Stimulated activated naive CD4-positive, alpha-beta T cell treated with Interleukin-2 at 50 U/mL for 16 hours (primary cell): ENCODE results near the gene SLC9C2.
"Not testable (repeated sequence)": the region's sequence is repeated elsewhere in the genome, so short reads cannot be mapped to it uniquely, and the experiment has no call there.

ENCODE experiments used
- DNase-seq: peaks from one replicate; lab custom pipeline; 2025; lab: John Stamatoyannopoulos, UW

Gene SLC9C2

DNA sequence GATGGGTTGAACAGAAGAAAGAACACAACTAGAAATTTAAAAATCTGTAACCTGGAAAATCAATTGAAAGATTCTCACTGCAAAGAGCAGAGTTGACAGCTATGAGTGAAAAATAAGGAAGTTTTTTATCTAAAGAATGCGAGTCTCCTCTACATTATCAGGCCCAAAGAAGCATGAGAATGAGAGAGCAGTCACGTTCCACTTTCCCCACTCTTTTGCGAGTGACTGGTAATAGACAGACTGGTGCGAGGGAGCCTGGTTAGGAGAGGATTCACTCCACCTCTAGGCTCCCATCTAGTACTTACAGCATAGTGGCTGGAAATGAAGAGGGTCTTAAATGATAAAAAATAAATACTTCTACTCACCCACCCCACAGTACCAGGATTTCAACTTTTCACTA is 73.8 kb downstream of the SLC9C2 start:
- no peak for DNase-seq

DNA sequence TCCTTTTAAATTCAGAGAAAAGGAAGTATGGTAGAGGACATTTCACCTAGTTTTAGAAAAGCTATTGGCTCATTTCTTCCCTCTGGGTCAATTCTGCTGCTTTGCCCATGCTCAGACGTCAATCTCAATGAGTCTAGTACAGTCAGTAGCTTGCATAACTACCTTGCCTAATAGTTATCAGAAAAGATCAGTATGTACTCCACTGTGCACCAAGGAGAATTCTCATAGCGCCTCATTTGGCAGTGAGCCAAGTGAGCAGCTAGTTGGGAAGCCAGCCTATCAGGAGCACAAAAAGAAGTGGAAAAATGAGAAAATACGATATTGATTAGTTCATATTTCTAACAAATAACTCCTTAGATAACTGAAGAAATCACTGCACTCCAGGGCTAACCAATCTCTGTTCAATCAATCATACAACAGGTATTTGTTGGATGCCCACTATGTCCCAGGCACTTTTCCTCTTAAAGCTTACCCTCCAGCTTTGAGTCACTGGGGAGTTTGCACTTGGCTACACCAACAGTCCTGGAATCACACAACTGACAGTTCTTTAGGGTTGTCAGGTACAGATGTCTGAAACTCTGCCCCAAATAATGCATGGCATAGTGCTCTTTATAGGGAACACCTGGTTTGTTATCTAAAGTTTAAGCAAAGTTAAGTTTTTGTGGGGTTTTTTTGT is 75.6 kb downstream of the SLC9C2 start:
- no peak for DNase-seq

DNA sequence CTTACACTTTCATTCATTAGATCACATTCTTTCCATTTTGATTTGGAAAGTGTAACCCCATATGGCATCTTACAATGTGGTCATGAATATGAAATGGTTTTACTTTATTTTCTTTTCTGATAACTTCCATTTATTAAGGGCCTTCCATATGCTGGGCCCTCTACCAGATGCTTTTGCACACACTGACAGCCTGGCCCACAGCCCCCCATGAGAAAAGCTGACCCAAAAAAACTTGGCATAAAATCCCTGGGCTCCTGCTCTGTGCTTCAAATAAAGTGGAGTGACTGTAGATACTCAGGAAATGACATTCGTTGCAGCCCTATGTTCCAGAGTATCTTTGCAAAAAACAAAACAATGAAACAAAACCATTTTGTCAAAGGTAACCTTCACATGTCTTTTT is 76.9 kb downstream of the SLC9C2 start:
- DNase-seq, result no peak

DNA sequence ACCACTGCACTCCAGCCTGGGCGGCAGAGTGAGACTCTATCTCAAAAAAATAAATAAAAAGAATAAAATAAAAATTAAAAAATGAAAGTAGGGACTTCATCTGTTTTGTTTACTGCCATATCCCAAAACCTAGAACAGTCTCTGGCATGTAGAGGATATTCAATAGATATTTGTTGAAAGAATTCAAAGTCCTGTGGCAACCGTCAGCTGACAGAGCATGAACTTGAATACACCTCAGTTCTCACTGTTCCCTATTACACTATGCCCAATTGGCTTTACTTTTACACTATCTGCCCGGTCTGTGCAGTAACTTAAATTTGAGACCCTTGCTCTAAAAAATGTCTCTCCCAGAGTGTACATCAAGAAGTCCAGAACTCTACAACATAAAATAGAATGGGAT is 79.5 kb downstream of the SLC9C2 start:
- DNase-seq, result no peak

- DNase-seq, result no peak
These were observed 82.1 kb downstream of the SLC9C2 start for GRCh38 chr1:173520799-173521198.

GRCh38 chr1:173514503-173514902 is 88.4 kb downstream of the SLC9C2 start:
- not testable (repeated sequence) for DNase-seq

DNA sequence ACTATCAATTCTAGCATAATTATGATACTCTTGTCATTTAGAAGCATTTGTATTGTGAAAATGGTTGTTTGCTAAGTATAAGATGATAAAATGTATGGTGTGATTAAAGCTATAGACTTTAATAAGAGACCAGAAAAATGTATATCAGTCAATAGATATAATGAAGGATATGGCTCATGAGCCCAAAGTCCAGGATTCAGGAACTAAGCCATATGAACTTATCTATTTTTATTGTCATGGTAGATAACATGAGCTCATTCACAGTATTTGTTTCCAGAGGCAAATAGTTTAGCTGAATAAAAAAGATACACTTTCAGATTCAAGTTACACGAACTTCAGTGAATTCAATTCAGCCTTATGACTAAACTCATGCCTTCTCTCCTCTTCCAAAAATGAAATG is 93.1 kb downstream of the SLC9C2 start:
- no peak for DNase-seq

- DNase-seq, result no peak
These were observed 94.3 kb downstream of the SLC9C2 start for GRCh38 chr1:173508541-173508940.

- DNase-seq, result no peak
These were observed 95.0 kb downstream of the SLC9C2 start for GRCh38 chr1:173507847-173508209.

GRCh38 chr1:173507205-173507846 is 95.5 kb downstream of the SLC9C2 start:
- DNase-seq, result no peak

DNA sequence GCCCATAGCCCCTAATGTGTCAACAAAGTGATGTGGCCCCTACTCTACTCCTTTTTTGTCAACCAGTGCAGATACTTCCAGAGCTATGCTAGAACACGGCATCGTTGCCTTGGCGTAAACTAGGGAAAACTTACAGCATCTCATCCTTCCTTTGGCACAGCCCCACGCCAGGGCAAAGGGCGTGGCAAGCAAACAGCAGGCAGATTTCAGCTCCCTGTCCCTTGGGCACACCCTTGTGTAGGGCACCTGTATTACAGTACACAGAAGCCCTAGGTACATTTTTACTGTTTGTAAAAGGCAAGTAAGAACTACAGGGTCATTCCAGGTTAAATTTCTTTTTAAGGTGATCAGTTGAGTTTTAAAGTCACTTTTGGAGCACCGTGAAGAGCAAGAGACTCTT is 96.4 kb downstream of the SLC9C2 start:
- DNase-seq, result no peak

DNA sequence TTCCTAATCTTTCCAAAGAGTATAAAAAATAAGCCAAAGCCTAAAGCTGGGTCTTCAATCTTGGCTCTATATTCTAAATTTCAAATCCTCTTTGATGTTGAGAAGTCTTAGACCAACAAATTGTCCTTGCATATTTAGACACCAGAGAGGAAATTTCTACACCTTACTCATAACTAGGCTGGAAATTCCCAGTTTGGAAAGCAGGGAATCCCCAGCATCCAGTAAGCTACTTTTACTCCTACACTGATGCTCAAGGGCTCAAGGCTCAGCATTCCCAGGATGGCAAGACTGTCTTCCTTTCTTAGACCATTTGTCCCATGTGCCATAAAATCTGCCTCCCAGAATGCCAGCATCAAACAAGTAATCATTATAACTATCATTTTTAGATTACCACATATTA is 97.5 kb downstream of the SLC9C2 start:
- DNase-seq, result no peak

DNA sequence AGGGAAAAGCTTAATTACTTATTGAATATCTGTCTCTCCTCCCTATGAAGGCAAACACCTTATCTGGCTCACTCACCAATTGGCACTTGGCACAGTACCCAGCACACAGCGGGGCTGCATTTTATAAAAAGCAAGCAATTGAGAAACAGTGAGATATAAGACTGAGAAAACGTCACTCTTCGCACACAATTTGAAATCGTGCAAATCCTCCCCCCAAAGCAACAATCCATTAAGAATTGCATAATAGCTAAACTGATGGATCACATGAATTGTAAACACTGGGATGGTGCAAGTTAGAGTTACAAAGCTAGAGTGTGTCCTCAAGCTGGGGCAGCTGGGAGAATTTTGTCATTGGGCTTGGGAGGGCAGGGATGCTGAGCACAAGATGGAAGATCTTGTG is 98.6 kb downstream of the SLC9C2 start:
- no peak for DNase-seq

DNA sequence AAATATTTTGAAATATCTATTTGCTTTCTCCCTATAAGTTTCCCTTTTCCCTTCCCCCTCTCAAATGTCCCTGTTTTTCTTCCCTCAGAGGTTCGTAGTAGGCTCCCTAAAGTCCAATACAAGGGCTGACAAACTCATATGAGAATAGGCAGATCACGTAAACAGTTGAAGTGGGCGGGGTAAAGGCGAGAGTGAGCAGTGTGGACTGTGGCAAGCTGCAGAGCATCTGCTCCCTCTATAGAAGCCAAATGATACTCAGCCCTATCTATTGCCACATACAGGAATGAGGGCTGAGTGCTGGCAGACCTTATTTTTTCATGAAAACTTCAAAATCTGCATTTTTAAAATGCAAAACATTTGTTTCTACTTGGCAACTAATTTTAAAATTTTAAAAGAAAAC is 99.5 kb downstream of the SLC9C2 start:
- DNase-seq, result no peak

DNA sequence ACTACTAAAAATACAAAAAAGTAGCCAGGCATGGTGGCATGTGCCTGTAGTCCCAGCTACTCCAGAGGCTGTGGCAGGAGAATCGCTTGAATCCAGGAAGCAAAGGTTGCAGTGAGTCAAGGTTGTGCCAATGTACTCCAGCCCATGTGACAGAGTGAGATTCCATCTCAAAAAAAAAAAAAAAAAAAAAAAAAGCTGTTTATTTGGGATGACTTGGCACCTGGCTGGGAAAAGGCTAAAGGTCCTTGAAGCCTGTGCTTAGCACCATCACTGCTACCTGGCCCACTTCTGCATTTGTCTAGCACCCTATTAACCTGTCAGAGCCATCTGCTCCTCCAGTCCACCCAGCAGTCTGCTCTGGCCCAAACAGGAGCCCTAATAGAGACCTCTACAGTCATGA is 100.8 kb downstream of the SLC9C2 start:
- DNase-seq, result no peak

DNA sequence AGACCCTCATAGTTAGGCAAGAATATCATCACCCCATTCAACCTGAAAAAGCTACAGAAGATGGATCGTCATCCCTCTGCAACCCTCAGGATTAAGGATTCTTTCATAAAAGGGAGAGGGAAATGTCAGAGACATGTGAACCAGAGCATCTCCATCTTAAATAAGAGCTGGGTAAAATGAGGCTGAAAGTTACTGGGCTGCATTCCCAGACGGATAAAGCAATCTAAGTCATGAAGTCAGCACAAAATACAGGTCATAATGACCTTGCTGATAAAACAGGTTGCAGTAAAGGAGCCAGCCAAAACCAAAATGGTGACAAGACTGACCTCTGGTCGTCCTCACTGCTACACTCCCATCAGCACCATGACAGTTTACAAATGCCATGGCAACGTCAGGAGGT is 103.1 kb downstream of the SLC9C2 start:
- no peak for DNase-seq

DNA sequence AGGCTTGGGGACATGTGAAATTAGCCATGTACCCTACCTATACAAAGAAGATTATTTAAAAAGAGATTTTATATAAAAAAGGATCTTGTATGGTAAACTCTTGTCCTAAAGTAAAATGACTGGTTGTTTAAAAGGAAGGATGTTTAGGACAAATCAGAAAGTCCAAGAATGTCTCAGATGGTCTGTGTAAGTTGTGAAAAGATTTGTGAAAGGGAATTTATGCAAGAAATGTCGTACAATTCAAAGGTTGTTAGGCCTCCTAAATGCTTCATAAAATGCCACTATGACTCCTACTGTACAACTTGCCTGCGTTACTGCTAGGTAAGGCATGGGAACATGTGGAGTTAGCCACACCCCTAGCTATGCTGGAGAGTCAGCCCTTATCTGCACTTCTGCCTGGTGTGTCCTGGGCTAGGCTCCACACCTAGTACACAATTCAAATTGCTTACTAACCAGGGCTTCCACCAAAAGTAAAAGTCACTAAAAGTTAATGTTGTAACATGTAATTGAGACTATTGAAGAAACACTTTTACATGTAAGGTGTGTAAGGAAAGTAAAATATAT is 106.0 kb downstream of the SLC9C2 start:
- no peak for DNase-seq

DNA sequence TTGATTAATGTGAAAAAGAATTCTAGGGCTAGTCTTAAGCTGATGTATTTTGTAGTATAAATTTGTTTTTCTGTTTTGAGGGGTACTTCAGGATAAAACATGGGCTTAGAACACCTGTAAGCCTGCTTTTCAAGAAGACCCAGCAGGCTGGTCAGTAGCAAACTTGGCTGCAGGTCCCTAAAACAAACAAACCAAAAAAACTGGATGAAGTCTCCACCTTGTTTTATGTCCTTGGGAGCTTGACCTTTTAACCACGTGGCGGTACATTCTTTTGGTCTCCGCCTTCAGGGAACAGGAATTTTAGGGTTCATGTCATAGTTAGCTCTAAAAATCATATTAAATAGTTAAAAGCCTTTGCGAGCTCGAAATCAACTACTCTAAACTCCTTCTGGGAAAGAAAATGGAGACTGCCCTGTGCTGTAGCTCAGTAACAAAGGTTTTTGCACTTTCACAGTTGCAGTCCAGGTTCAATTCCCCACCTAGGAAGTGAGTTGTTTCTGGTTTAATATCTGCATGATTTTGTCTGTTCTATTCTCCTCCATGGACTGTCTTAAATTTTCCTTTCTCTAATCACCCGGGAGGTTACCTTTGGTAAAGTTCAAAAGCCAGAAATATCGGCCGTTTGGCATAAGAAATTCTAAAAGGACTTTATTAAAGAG is 107.1 kb downstream of the SLC9C2 start:
- DNase-seq, result no peak

- DNase-seq, result not testable (repeated sequence)
These were observed 109.7 kb downstream of the SLC9C2 start for GRCh38 chr1:173493125-173493524.

- DNase-seq, result no peak
These were observed 111.4 kb downstream of the SLC9C2 start for GRCh38 chr1:173491508-173491907.

DNA sequence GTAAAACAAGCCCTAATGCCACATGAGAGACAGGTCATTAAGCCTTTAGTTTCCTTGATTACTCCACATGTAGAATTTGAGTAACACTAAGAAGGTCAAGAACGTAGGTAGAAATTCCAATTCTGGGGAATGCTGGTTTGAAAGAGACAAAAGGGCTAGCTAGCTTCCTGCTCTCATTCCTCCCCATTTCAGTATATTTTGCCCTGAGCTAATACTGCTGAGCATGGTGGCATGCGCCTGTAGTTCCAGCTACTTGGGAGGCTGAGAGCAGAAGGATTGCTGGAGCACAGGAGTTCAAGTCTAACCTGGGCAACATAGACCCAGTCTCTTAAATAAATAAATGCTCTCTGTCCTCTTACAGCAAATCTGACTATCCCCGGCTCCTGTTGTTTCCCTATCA is 112.9 kb downstream of the SLC9C2 start:
- DNase-seq, result no peak

DNA sequence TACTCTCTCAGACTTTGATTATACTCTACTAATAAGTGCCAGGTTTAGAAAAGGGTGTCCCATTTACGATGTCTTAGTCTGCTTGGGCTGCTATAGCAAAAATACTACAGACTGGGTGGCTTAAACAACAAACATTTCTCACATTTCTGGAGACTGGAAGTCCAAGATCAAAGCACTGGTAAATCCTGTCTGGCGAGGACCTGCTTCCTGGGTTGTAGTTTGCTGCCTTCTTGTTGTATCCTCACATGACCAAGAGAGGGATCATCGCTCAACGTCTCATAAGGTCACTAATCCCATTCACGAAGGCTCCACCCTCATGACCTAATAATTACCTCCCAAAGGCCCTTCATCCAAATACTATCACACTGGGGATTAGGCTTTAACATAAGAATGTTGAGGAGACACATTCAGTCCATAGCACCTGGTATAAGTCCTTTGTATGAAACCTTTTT is 113.7 kb downstream of the SLC9C2 start:
- DNase-seq, result no peak

- no peak for DNase-seq
These were observed 114.9 kb downstream of the SLC9C2 start for GRCh38 chr1:173488001-173488400.
